ENCODE measurements around the gene F2RL2.

Gene F2RL2

GRCh38 chr5:76622973-76623596 lies at the start of gene F2RL2:
Gene F2RL2 (minus strand): TSS chr5:76623403. CDS start chr5:76623230, 173 bp downstream.
- Histone ChIP-seq H3K4me3 (ENCODE audit: low read length) (no peak within 1 kb of the TSS), H3K9ac (ENCODE audit: low read length) (no peak within 1 kb of the TSS), H3K27ac (ENCODE audit: low read length) (no peak within 1 kb of the TSS), H3K9me3 (ENCODE audit: control insufficient read depth, low read depth, low read length) (no peaks in the 10 kb centered on the region), H3K27me3 (ENCODE audit: control insufficient read depth, insufficient read depth, low read length) (no peaks in the 10 kb centered on the region), H3K36me3 (ENCODE audit: control insufficient read depth, low read depth, low read length) (no peaks in the 10 kb centered on the region), H3K4me1 (ENCODE audit: control insufficient read depth, low read depth, low read length) (peaks cover 5% of the 10 kb centered on the region)

- Histone ChIP-seq H3K4me1 (ENCODE audit: control insufficient read depth, low read depth, low read length) (no peaks in the 10 kb centered on the region), H3K9me3 (ENCODE audit: control insufficient read depth, low read depth, low read length) (no peaks in the 10 kb centered on the region), H3K27ac (ENCODE audit: low read length) (no peak overlapping the region), H3K27me3 (ENCODE audit: control insufficient read depth, insufficient read depth, low read length) (no peaks in the 10 kb centered on the region), H3K36me3 (ENCODE audit: control insufficient read depth, low read depth, low read length) (peaks cover 6% of the 10 kb centered on the region), H3K9ac (ENCODE audit: low read length) (no peak overlapping the region), H3K4me3 (ENCODE audit: low read length) (no peak overlapping the region)
These were observed 49.0 kb upstream of the F2RL2 start for GRCh38 chr5:76672242-76672641.

GRCh38 chr5:76670508-76670907 lies 47.3 kb upstream of the F2RL2 start:
- Histone ChIP-seq H3K36me3 (ENCODE audit: control insufficient read depth, low read depth, low read length) (peaks cover 6% of the 10 kb centered on the region), H3K4me1 (ENCODE audit: control insufficient read depth, low read depth, low read length) (no peaks in the 10 kb centered on the region), H3K9me3 (ENCODE audit: control insufficient read depth, low read depth, low read length) (no peaks in the 10 kb centered on the region), H3K4me3 (ENCODE audit: low read length) (no peak overlapping the region), H3K27me3 (ENCODE audit: control insufficient read depth, insufficient read depth, low read length) (no peaks in the 10 kb centered on the region), H3K9ac (ENCODE audit: low read length) (no peak overlapping the region), H3K27ac (ENCODE audit: low read length) (no peak overlapping the region)

- Histone ChIP-seq H3K9ac (ENCODE audit: low read length) (no peak overlapping the region), H3K4me3 (ENCODE audit: low read length) (no peak overlapping the region), H3K4me1 (ENCODE audit: control insufficient read depth, low read depth, low read length) (no peaks in the 10 kb centered on the region), H3K27me3 (ENCODE audit: control insufficient read depth, insufficient read depth, low read length) (no peaks in the 10 kb centered on the region), H3K36me3 (ENCODE audit: control insufficient read depth, low read depth, low read length) (no peaks in the 10 kb centered on the region), H3K27ac (ENCODE audit: low read length) (no peak overlapping the region), H3K9me3 (ENCODE audit: control insufficient read depth, low read depth, low read length) (no peaks in the 10 kb centered on the region)
These were observed 46.0 kb upstream of the F2RL2 start for GRCh38 chr5:76669245-76669644.

GRCh38 chr5:76667495-76667894 lies 44.3 kb upstream of the F2RL2 start:
- H3K4me3 ChIP-seq (ENCODE audit: low read length): no peak overlapping the region
- no peaks in the 10 kb centered on the region for H3K27me3 ChIP-seq (ENCODE audit: control insufficient read depth, insufficient read depth, low read length)
- no peaks in the 10 kb centered on the region for H3K9me3 ChIP-seq (ENCODE audit: control insufficient read depth, low read depth, low read length)
- no peak overlapping the region for H3K27ac ChIP-seq (ENCODE audit: low read length)
- no peaks in the 10 kb centered on the region for H3K4me1 ChIP-seq (ENCODE audit: control insufficient read depth, low read depth, low read length)
- H3K9ac ChIP-seq (ENCODE audit: low read length): no peak overlapping the region
- H3K36me3 ChIP-seq (ENCODE audit: control insufficient read depth, low read depth, low read length): no peaks in the 10 kb centered on the region

- Histone ChIP-seq H3K9ac (ENCODE audit: low read length) (no peak overlapping the region), H3K36me3 (ENCODE audit: control insufficient read depth, low read depth, low read length) (peaks cover 6% of the 10 kb centered on the region), H3K4me1 (ENCODE audit: control insufficient read depth, low read depth, low read length) (no peaks in the 10 kb centered on the region), H3K27me3 (ENCODE audit: control insufficient read depth, insufficient read depth, low read length) (no peaks in the 10 kb centered on the region), H3K9me3 (ENCODE audit: control insufficient read depth, low read depth, low read length) (no peaks in the 10 kb centered on the region), H3K27ac (ENCODE audit: low read length) (no peak overlapping the region), H3K4me3 (ENCODE audit: low read length) (no peak overlapping the region)
These were observed 40.9 kb upstream of the F2RL2 start for GRCh38 chr5:76664079-76664478.

- Histone ChIP-seq H3K4me1 (ENCODE audit: control insufficient read depth, low read depth, low read length) (no peaks in the 10 kb centered on the region), H3K9me3 (ENCODE audit: control insufficient read depth, low read depth, low read length) (no peaks in the 10 kb centered on the region), H3K36me3 (ENCODE audit: control insufficient read depth, low read depth, low read length) (peaks cover 11% of the 10 kb centered on the region), H3K27ac (ENCODE audit: low read length) (no peak overlapping the region), H3K9ac (ENCODE audit: low read length) (no peak overlapping the region), H3K4me3 (ENCODE audit: low read length) (no peak overlapping the region), H3K27me3 (ENCODE audit: control insufficient read depth, insufficient read depth, low read length) (no peaks in the 10 kb centered on the region)
These were observed 40.4 kb upstream of the F2RL2 start for GRCh38 chr5:76663573-76663972.

- H3K4me3 ChIP-seq (ENCODE audit: low read length): no peak overlapping the region
- H3K27ac ChIP-seq (ENCODE audit: low read length): no peak overlapping the region
- no peaks in the 10 kb centered on the region for H3K9me3 ChIP-seq (ENCODE audit: control insufficient read depth, low read depth, low read length)
- no peak overlapping the region for H3K9ac ChIP-seq (ENCODE audit: low read length)
- peaks cover 14% of the 10 kb centered on the region for H3K36me3 ChIP-seq (ENCODE audit: control insufficient read depth, low read depth, low read length)
- no peaks in the 10 kb centered on the region for H3K27me3 ChIP-seq (ENCODE audit: control insufficient read depth, insufficient read depth, low read length)
- H3K4me1 ChIP-seq (ENCODE audit: control insufficient read depth, low read depth, low read length): no peaks in the 10 kb centered on the region
These were observed 39.3 kb upstream of the F2RL2 start for GRCh38 chr5:76662521-76662920.

- H3K27ac ChIP-seq (ENCODE audit: low read length): no peak overlapping the region
- no peak overlapping the region for H3K9ac ChIP-seq (ENCODE audit: low read length)
- peaks cover 14% of the 10 kb centered on the region for H3K36me3 ChIP-seq (ENCODE audit: control insufficient read depth, low read depth, low read length)
- no peak overlapping the region for H3K4me3 ChIP-seq (ENCODE audit: low read length)
- H3K4me1 ChIP-seq (ENCODE audit: control insufficient read depth, low read depth, low read length): no peaks in the 10 kb centered on the region
- no peaks in the 10 kb centered on the region for H3K27me3 ChIP-seq (ENCODE audit: control insufficient read depth, insufficient read depth, low read length)
- H3K9me3 ChIP-seq (ENCODE audit: control insufficient read depth, low read depth, low read length): no peaks in the 10 kb centered on the region
These were observed 37.2 kb upstream of the F2RL2 start for GRCh38 chr5:76660360-76660759.

- Histone ChIP-seq H3K9ac (ENCODE audit: low read length) (no peak overlapping the region), H3K36me3 (ENCODE audit: control insufficient read depth, low read depth, low read length) (peaks cover 14% of the 10 kb centered on the region), H3K4me3 (ENCODE audit: low read length) (no peak overlapping the region), H3K27me3 (ENCODE audit: control insufficient read depth, insufficient read depth, low read length) (no peaks in the 10 kb centered on the region), H3K9me3 (ENCODE audit: control insufficient read depth, low read depth, low read length) (no peaks in the 10 kb centered on the region), H3K27ac (ENCODE audit: low read length) (no peak overlapping the region), H3K4me1 (ENCODE audit: control insufficient read depth, low read depth, low read length) (no peaks in the 10 kb centered on the region)
These were observed 34.6 kb upstream of the F2RL2 start for GRCh38 chr5:76657683-76658311.

- Histone ChIP-seq H3K4me3 (ENCODE audit: low read length) (no peak overlapping the region), H3K27ac (ENCODE audit: low read length) (no peak overlapping the region), H3K4me1 (ENCODE audit: control insufficient read depth, low read depth, low read length) (no peaks in the 10 kb centered on the region), H3K36me3 (ENCODE audit: control insufficient read depth, low read depth, low read length) (peaks cover 14% of the 10 kb centered on the region), H3K27me3 (ENCODE audit: control insufficient read depth, insufficient read depth, low read length) (no peaks in the 10 kb centered on the region), H3K9ac (ENCODE audit: low read length) (no peak overlapping the region), H3K9me3 (ENCODE audit: control insufficient read depth, low read depth, low read length) (no peaks in the 10 kb centered on the region)
These were observed 33.9 kb upstream of the F2RL2 start for GRCh38 chr5:76657091-76657490.

- Histone ChIP-seq H3K9me3 (ENCODE audit: control insufficient read depth, low read depth, low read length) (peaks cover 7% of the 10 kb centered on the region), H3K9ac (ENCODE audit: low read length) (no peak overlapping the region), H3K27ac (ENCODE audit: low read length) (no peak overlapping the region), H3K27me3 (ENCODE audit: control insufficient read depth, insufficient read depth, low read length) (no peaks in the 10 kb centered on the region), H3K4me1 (ENCODE audit: control insufficient read depth, low read depth, low read length) (no peaks in the 10 kb centered on the region), H3K4me3 (ENCODE audit: low read length) (no peak overlapping the region), H3K36me3 (ENCODE audit: control insufficient read depth, low read depth, low read length) (no peaks in the 10 kb centered on the region)
These were observed 29.7 kb upstream of the F2RL2 start for GRCh38 chr5:76652809-76653414.

Measured in iPS-18a (cell line).